Tibial artery (tissue), 4 donors: ENCODE measurements around the gene PARD3B.

Experiments
- DNase-seq, 2 donors: peaks; one replicate each; pipeline ENCODE4 v3.0.0-alpha.2; 2019
- H3K27ac ChIP-seq, 2 donors: fragments of 200-600 bp; sonication (generic) in 1 of 2; 1 replicate in 1 of 2; 2 replicates in 1 of 2; pipeline ENCODE4 v1.5.1; 2018 to 2019; ENCODE audit warnings: mild to moderate bottlenecking in 1 of 2
- H3K27me3 ChIP-seq, 2 donors: fragments of 200-600 bp; sonication (generic) in 1 of 2; one replicate each; pipeline versions ENCODE4 v1.5.1 to v1.6.0; 2016 to 2019
- H3K36me3 ChIP-seq, 3 donors: fragments of 200-600 bp; sonication (generic) in 2 of 3; one replicate each; pipeline ENCODE4 v1.5.1; 2016 to 2019; ENCODE audit warnings: mild to moderate bottlenecking in 2 of 3
- H3K4me1 ChIP-seq, 4 donors: fragments of 200-600 bp; sonication (generic) in 2 of 4; 1 replicate in 3 of 4; 2 replicates in 1 of 4; pipeline ENCODE4 v1.5.1; 2016 to 2019
- H3K4me3 ChIP-seq, 2 donors: fragments of 200-600 bp; sonication (generic) in 1 of 2; 1 replicate in 1 of 2; 2 replicates in 1 of 2; pipeline ENCODE4 v1.5.1; 2018 to 2019; ENCODE audit warnings: mild to moderate bottlenecking in 2 of 2
- H3K9me3 ChIP-seq, 3 donors: fragments of 200-600 bp; sonication (generic) in 1 of 3; one replicate each; pipeline ENCODE4 v1.5.1; 2016 to 2019
- CTCF ChIP-seq, 2 experiments: fragments of 200-600 bp in 1 of 2; fragments of 450-650 bp in 1 of 2; IDR thresholded peaks; one replicate each; pipeline ENCODE4 v1.5.1; 2017 to 2019; ENCODE audit warnings: antibody characterized with exemption in 2 of 2, mild to moderate bottlenecking in 1 of 2, moderate library complexity in 1 of 2
- intact Hi-C: fragments of 100-400 bp; cut with DNase I; formaldehyde crosslinking; loops from one replicate; pipeline ENCODE4 v1.15.0; 2023; ENCODE audit warnings: low total_unique reads

The PARD3B gene

GRCh38 chr2:205040323-205040722 is 495.0 kb downstream of the PARD3B start:
- Histone ChIP-seq H3K4me3 (no peak overlapping the region), H3K9me3 (no peaks in the 10 kb centered on the region), H3K36me3 (no peaks in the 10 kb centered on the region), H3K27ac (no peak overlapping the region), H3K4me1 (no peaks in the 10 kb centered on the region), H3K27me3 (no peaks in the 10 kb centered on the region)
- DNase-seq: no peak
- intact Hi-C loops: no loop called here
- no peak for TF ChIP-seq CTCF (IDR thresholded peaks at IDR 0.05)

- no peaks in the 10 kb centered on the region for H3K27me3 ChIP-seq
- no peak overlapping the region for H3K4me3 ChIP-seq
- H3K36me3 ChIP-seq: no peaks in the 10 kb centered on the region
- no peaks in the 10 kb centered on the region for H3K9me3 ChIP-seq
- DNase-seq: no peak
- TF ChIP-seq CTCF (IDR thresholded peaks at IDR 0.05): no peak
- H3K27ac ChIP-seq: no peak overlapping the region
- no peaks in the 10 kb centered on the region for H3K4me1 ChIP-seq
- intact Hi-C loops: no loop called here
Observed at GRCh38 chr2:205041472-205042130, 496.3 kb downstream of the PARD3B start.

- H3K36me3 ChIP-seq: peaks cover 0 to 6% (median 0%) of the 10 kb centered on the region in 3 donors
- no peaks in the 10 kb centered on the region for H3K27me3 ChIP-seq
- no peaks in the 10 kb centered on the region for H3K9me3 ChIP-seq
- no peak overlapping the region for H3K27ac ChIP-seq
- no peaks in the 10 kb centered on the region for H3K4me1 ChIP-seq
- DNase-seq: no peak
- no peak for TF ChIP-seq CTCF (IDR thresholded peaks at IDR 0.05)
- intact Hi-C loops: no loop called here
- no peak overlapping the region for H3K4me3 ChIP-seq
Observed at GRCh38 chr2:205043285-205043684, 498.0 kb downstream of the PARD3B start.

GRCh38 chr2:205045706-205046105 is 500.4 kb downstream of the PARD3B start:
- Histone ChIP-seq H3K4me1 (no peaks in the 10 kb centered on the region), H3K4me3 (no peak overlapping the region), H3K9me3 (no peaks in the 10 kb centered on the region), H3K36me3 (peaks cover 0 to 6% (median 0%) of the 10 kb centered on the region in 3 donors), H3K27ac (no peak overlapping the region), H3K27me3 (no peaks in the 10 kb centered on the region)
- intact Hi-C loops: no loop called here
- DNase-seq: no peak
- no peak for TF ChIP-seq CTCF (IDR thresholded peaks at IDR 0.05)

- H3K9me3 ChIP-seq: no peaks in the 10 kb centered on the region
- no peak overlapping the region for H3K4me3 ChIP-seq
- no peak overlapping the region for H3K27ac ChIP-seq
- no peak for TF ChIP-seq CTCF (IDR thresholded peaks at IDR 0.05)
- H3K27me3 ChIP-seq: no peaks in the 10 kb centered on the region
- H3K36me3 ChIP-seq: peaks cover 0 to 6% (median 0%) of the 10 kb centered on the region in 3 donors
- DNase-seq: no peak
- no peaks in the 10 kb centered on the region for H3K4me1 ChIP-seq
- intact Hi-C loops: no loop called here
Observed at GRCh38 chr2:205047273-205047839, 502.1 kb downstream of the PARD3B start.
